Endodermal cell (in vitro differentiated cells): ENCODE measurements around the gene KIF14. TPM values are rescaled to one million over a fixed set of nuclear protein-coding genes. Genes with fewer than 3 reads are reported as not detected.

Experiments used
- DNase-seq: peaks from one replicate; pipeline ENCODE4 v3.0.0-alpha.2; 2017
- H3K27ac ChIP-seq: 2 replicates; pipeline ENCODE4 v1.5.1; 2013; ENCODE audit warnings: mild to moderate bottlenecking, low read depth, low read length, moderate library complexity
- H3K27me3 ChIP-seq: 2 replicates; pipeline ENCODE4 v1.6.1; 2013; ENCODE audit warnings: mild to moderate bottlenecking, low read length, moderate library complexity; ENCODE audit not compliant: insufficient read depth, control insufficient read depth, poor library complexity, severe bottlenecking
- H3K36me3 ChIP-seq: 2 replicates; pipeline ENCODE4 v1.7.0; 2013; ENCODE audit warnings: mild to moderate bottlenecking, low read length, moderate library complexity; ENCODE audit not compliant: control insufficient read depth, insufficient read depth
- H3K4me1 ChIP-seq: one replicate; pipeline ENCODE4 v1.7.0; 2013; ENCODE audit warnings: low read length; ENCODE audit not compliant: control insufficient read depth, insufficient read depth
- H3K4me3 ChIP-seq: 2 replicates; pipeline ENCODE4 v1.5.1; 2013; ENCODE audit warnings: mild to moderate bottlenecking, low read length, moderate library complexity
- H3K9ac ChIP-seq: 2 replicates; pipeline ENCODE4 v1.6.1; 2013; ENCODE audit warnings: mild to moderate bottlenecking, low read length, moderate library complexity; ENCODE audit not compliant: poor library complexity, severe bottlenecking; ENCODE audit errors: extremely low read depth
- H3K9me3 ChIP-seq: 2 replicates; pipeline ENCODE4 v1.6.1; 2013; ENCODE audit warnings: mild to moderate bottlenecking, low read length, moderate library complexity; ENCODE audit not compliant: control insufficient read depth
- H3K27ac Mint-ChIP-seq: 2 replicates; pipeline ENCODE4 v1.8.0; 2020; ENCODE audit warnings: mixed read lengths
- H3K27me3 Mint-ChIP-seq: 2 replicates; pipeline ENCODE4 v1.8.0; 2021; ENCODE audit warnings: mild to moderate bottlenecking, mixed read lengths; ENCODE audit not compliant: insufficient read depth
- H3K36me3 Mint-ChIP-seq: 2 replicates; pipeline ENCODE4 v1.8.0; 2020; ENCODE audit warnings: low read depth, mixed read lengths
- H3K4me1 Mint-ChIP-seq: 2 replicates; pipeline ENCODE4 v1.8.0; 2020; ENCODE audit warnings: mixed read lengths
- H3K4me3 Mint-ChIP-seq: 2 replicates; pipeline ENCODE4 v1.8.0; 2020; ENCODE audit warnings: mild to moderate bottlenecking, moderate library complexity, mixed read lengths
- H3K9me3 Mint-ChIP-seq: 2 replicates; pipeline ENCODE4 v1.8.0; 2020; ENCODE audit warnings: mild to moderate bottlenecking, mixed read lengths
- WGBS, 2 experiments: methylation state at CpG; one replicate each; pipeline versions ENCODE4 v1.1.5 to v1.1.7; 2013; ENCODE audit warnings: missing lambda C conversion rate in 2 of 2, mixed read lengths in 1 of 2; ENCODE audit not compliant: insufficient coverage in 1 of 2, insufficient read length in 1 of 2; 5-methylcytosine and 5-hydroxymethylcytosine counted together
- total RNA-seq, 2 donors: library from RNA; stranded (reverse); fragmentation: NEBNext Ultra II Directional in 1 of 2; extraction: Animal tissue kit (Norgen Biotek cat#: 25700) in 1 of 2; gene quantifications; 2 replicates in 1 of 2; 3 replicates in 1 of 2; pipeline ENCODE4 v1.2.1, GENCODE V29; 2021
- TF ChIP-seq, protein P1 (sequence below): fragments of 200-600 bp; sonication (generic); conservative IDR thresholded peaks from 2 replicates; pipeline ENCODE4 v1.5.0; 2021; ENCODE audit warnings: antibody characterized with exemption, mild to moderate bottlenecking

KIF14 gene
- total RNA-seq, 2 donors from 2014 or later = 13.5 to 20.9 TPM

DNA sequence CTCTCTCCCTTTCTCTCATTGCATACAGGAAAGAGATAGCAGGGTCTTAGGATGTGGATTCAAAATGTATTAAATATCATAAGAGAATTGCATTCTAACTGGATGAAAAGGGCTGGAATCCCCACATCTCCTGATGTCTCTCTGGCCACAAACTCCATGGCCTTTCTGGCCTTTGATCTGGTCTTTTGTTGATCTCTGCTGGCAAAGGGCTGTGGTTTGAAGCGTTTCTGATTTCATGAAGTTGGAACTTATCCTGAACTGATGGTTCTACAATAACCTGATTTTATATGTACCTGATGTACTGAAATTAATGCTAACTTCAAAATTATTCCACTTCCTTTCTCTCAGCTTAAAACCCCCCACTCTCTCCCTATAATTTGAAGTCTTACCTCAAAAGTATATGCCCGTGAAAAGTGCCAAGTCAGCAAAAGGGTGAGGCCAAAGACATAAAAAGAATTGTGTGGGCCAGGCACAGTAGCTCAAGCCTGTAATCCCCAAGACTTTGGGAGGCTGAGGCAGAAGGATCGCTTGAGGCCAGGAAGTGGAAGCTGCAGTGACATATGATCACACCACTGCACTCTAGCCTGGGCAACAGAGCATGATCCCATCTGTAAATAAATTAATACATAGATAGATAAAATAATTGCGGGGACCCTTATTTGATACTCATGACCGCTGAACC lies 6.4 kb upstream of the KIF14 start:
- Mint-ChIP-seq H3K9me3 (no peaks in the 10 kb centered on the region), H3K4me3 (no peak overlapping the region), H3K4me1 (no peaks in the 10 kb centered on the region), H3K27me3 (no peaks in the 10 kb centered on the region), H3K27ac (no peak overlapping the region), H3K36me3 (no peaks in the 10 kb centered on the region)
- H3K27ac ChIP-seq = no peak overlapping the region
- no peaks in the 10 kb centered on the region for H3K9me3 ChIP-seq
- no peaks in the 10 kb centered on the region for H3K27me3 ChIP-seq
- no peak overlapping the region for H3K4me3 ChIP-seq
- H3K4me1 ChIP-seq = no peaks in the 10 kb centered on the region
- no peaks in the 10 kb centered on the region for H3K36me3 ChIP-seq
- DNase-seq = no peak
- WGBS, 2 experiments = 85 to 93% methylated on average over 2 to 5 of the region's 5 CpGs
- no peak overlapping the region for H3K9ac ChIP-seq
- TF ChIP-seq, protein P1, sequence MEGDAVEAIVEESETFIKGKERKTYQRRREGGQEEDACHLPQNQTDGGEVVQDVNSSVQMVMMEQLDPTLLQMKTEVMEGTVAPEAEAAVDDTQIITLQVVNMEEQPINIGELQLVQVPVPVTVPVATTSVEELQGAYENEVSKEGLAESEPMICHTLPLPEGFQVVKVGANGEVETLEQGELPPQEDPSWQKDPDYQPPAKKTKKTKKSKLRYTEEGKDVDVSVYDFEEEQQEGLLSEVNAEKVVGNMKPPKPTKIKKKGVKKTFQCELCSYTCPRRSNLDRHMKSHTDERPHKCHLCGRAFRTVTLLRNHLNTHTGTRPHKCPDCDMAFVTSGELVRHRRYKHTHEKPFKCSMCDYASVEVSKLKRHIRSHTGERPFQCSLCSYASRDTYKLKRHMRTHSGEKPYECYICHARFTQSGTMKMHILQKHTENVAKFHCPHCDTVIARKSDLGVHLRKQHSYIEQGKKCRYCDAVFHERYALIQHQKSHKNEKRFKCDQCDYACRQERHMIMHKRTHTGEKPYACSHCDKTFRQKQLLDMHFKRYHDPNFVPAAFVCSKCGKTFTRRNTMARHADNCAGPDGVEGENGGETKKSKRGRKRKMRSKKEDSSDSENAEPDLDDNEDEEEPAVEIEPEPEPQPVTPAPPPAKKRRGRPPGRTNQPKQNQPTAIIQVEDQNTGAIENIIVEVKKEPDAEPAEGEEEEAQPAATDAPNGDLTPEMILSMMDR = no peak

DNA sequence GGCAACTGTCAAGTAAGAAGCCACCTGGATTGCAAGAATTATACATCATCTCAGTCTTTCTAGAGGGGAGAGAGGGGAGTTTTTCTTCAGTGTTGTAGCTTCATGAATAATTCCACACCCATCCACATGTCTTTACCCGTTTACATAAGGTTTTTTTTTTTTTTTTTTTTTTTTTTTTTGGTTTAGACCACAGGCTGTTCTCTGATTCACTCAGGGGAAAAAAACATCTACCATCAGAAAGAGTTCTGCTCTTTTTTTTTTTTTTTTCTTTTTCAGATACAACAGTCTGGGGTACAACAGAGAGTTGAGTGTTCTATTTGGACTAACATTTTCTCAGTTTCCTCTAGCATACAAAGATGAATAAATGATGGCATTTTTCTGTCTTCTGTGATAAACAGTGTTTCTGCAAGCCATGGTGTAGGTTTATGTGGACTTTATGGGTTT lies 4.9 kb upstream of the KIF14 start:
- H3K27me3 ChIP-seq = no peaks in the 10 kb centered on the region
- H3K27ac Mint-ChIP-seq = no peak overlapping the region
- no peak for DNase-seq
- no peaks in the 10 kb centered on the region for H3K36me3 Mint-ChIP-seq
- no peaks in the 10 kb centered on the region for H3K9me3 ChIP-seq
- H3K27me3 Mint-ChIP-seq = no peaks in the 10 kb centered on the region
- H3K4me1 Mint-ChIP-seq = no peaks in the 10 kb centered on the region
- no peak overlapping the region for H3K27ac ChIP-seq
- H3K4me1 ChIP-seq = no peaks in the 10 kb centered on the region
- no peaks in the 10 kb centered on the region for H3K9me3 Mint-ChIP-seq
- WGBS, 2 experiments = no CpG with 5 or more reads among the region's 1 CpG
- TF ChIP-seq, protein P1 = no peak
- no peak overlapping the region for H3K4me3 Mint-ChIP-seq
- H3K9ac ChIP-seq = no peak overlapping the region
- H3K36me3 ChIP-seq = no peaks in the 10 kb centered on the region
- no peak overlapping the region for H3K4me3 ChIP-seq

DNA sequence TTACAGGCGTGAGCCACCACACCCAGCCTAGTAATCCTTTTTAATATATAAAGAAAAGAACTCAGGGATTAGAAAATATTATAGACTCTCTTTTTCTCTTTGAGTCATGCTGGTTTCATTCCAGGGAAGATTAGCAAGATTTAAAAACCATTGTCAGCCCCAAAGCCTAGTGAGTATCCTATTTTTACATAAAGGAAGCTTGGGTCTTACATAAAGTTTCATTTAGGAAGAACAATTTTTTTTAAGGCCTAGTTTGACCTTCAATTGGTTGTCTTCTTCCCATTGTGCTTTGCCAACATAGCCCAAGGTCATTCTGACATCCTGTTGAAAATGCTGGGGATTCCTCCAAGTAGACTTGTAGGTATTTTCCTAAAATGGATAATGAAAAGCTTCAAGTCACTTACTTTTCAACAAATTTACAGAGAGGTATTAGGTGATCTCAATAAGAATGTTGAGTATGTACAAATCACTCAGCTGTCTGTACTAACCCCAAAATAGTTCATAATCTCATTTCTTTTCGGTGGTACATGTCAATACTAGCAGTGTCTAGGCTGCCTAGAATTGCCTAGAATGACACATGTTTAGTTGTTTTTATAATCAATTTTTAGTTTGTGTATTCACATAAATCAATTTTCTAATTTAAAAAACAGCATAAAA lies 4.3 kb upstream of the KIF14 start:
- Histone ChIP-seq H3K27ac (no peak overlapping the region), H3K9me3 (no peaks in the 10 kb centered on the region), H3K4me3 (no peak overlapping the region), H3K27me3 (no peaks in the 10 kb centered on the region), H3K4me1 (no peaks in the 10 kb centered on the region), H3K36me3 (no peaks in the 10 kb centered on the region), H3K9ac (no peak overlapping the region)
- Mint-ChIP-seq H3K36me3 (no peaks in the 10 kb centered on the region), H3K27ac (no peak overlapping the region), H3K27me3 (no peaks in the 10 kb centered on the region), H3K4me3 (no peak overlapping the region), H3K4me1 (peaks cover 2% of the 10 kb centered on the region), H3K9me3 (no peaks in the 10 kb centered on the region)
- TF ChIP-seq, protein P1 = no peak
- WGBS, 2 experiments = 100% methylated on average over 1 of the region's 2 CpGs; no CpG with 5 or more reads in 1 of the 2 experiments
- no peak for DNase-seq
